T-cell (primary cell): Measurements from ENCODE around the gene PATE2. TPM values are rescaled to one million over a fixed set of nuclear protein-coding genes. Genes with fewer than 3 reads are reported as not detected.

Experiments
- ATAC-seq, 4 experiments: fragments of 200-7000 bp in 3 of 4; fragments of 150-1000 bp in 1 of 4; cut with Tn5 transposase; replicated peaks in 1 of 4; 1 replicate in 3 of 4; 2 replicates in 1 of 4; pipeline ENCODE4 v1.10.0; 2021; ENCODE audit warnings: moderate library complexity in 3 of 4, mild to moderate bottlenecking in 2 of 4, moderate number of reproducible peaks in 1 of 4
- CTCF ChIA-PET, 2 donors: fragments of 300-600 bp; sonication (Branson Sonifier 250); formaldehyde crosslinking; loops; one replicate each; lab custom pipeline; 2022; ENCODE audit warnings: antibody characterized with exemption in 2 of 2; lab: Charles Lee
- POLR2A ChIA-PET, 2 donors: fragments of 300-600 bp; sonication (Branson Sonifier 250); formaldehyde crosslinking; loops; one replicate each; lab custom pipeline; 2022; ENCODE audit warnings: antibody characterized with exemption in 2 of 2; lab: Charles Lee
- DNase-seq, 35 experiments: peaks; one replicate each; pipeline versions ENCODE4 v3.0.0 to v3.0.0-alpha.2; 2013 to 2023
- H3K27ac ChIP-seq: one replicate; pipeline ENCODE4 v1.5.1; 2013; ENCODE audit warnings: low read length
- H3K27me3 ChIP-seq, 2 experiments: replicated peaks in 1 of 2; 1 replicate in 1 of 2; 2 replicates in 1 of 2; pipeline versions ENCODE4 v1.6.1 to v1.7.0; 2013; ENCODE audit warnings: low read length in 1 of 2, mixed read lengths in 1 of 2; ENCODE audit not compliant: control insufficient read depth in 2 of 2, insufficient read depth in 2 of 2; ENCODE audit errors: extremely low read depth in 1 of 2
- H3K36me3 ChIP-seq, 2 donors: 1 replicate in 1 of 2; 2 replicates in 1 of 2; pipeline versions ENCODE4 v1.6.1 to v1.7.0; 2013; ENCODE audit warnings: low read length in 1 of 2; ENCODE audit not compliant: control insufficient read depth in 2 of 2, insufficient read depth in 1 of 2; ENCODE audit errors: extremely low read depth in 1 of 2
- H3K4me1 ChIP-seq, 2 experiments: 1 replicate in 1 of 2; 2 replicates in 1 of 2; pipeline versions ENCODE4 v1.6.1 to v1.7.0; 2013; ENCODE audit warnings: low read length in 2 of 2, mixed read lengths in 1 of 2; ENCODE audit not compliant: insufficient read depth in 2 of 2, control insufficient read depth in 1 of 2; ENCODE audit errors: extremely low read depth in 1 of 2
- H3K4me3 ChIP-seq, 2 donors: 1 replicate in 1 of 2; 2 replicates in 1 of 2; pipeline versions ENCODE4 v1.5.1 to v1.7.0; 2013; ENCODE audit warnings: mild to moderate bottlenecking in 2 of 2, low read length in 1 of 2, moderate library complexity in 1 of 2; ENCODE audit not compliant: control insufficient read depth in 1 of 2; ENCODE audit errors: extremely low read depth in 1 of 2
- H3K9me3 ChIP-seq: 2 replicates; pipeline ENCODE4 v1.7.0; 2013
- H3K27ac Mint-ChIP-seq, 2 donors: one replicate each; pipeline ENCODE4 v1.8.0; 2020 to 2021; ENCODE audit warnings: mild to moderate bottlenecking in 2 of 2, mixed read lengths in 2 of 2
- H3K27me3 Mint-ChIP-seq, 2 donors: one replicate each; pipeline ENCODE4 v1.8.0; 2021 to 2022; ENCODE audit warnings: mixed read lengths in 2 of 2
- H3K36me3 Mint-ChIP-seq: one replicate; pipeline ENCODE4 v1.8.0; 2021; ENCODE audit warnings: mixed read lengths
- H3K4me1 Mint-ChIP-seq, 3 donors: one replicate each; pipeline ENCODE4 v1.8.0; 2020 to 2022; ENCODE audit warnings: mixed read lengths in 3 of 3, mild to moderate bottlenecking in 1 of 3
- H3K4me3 Mint-ChIP-seq, 3 donors: one replicate each; pipeline ENCODE4 v1.8.0; 2020 to 2022; ENCODE audit warnings: mild to moderate bottlenecking in 3 of 3, mixed read lengths in 3 of 3, moderate library complexity in 3 of 3
- H3K9me3 Mint-ChIP-seq, 3 donors: one replicate each; pipeline ENCODE4 v1.8.0; 2020 to 2022; ENCODE audit warnings: mixed read lengths in 3 of 3
- WGBS: methylation state at CpG from one replicate; pipeline ENCODE4 v1.1.5; 2013; ENCODE audit warnings: missing lambda C conversion rate; ENCODE audit not compliant: insufficient coverage; 5-methylcytosine and 5-hydroxymethylcytosine counted together
- total RNA-seq, 35 experiments: library from RNA in 6 of 35; stranded (reverse) in 6 of 35; fragments of 120-200 nt in 1 of 35; gene quantifications; one replicate each; pipeline versions ENCODE4 v1.2.1 to v1.2.4 and lab custom pipeline; 2013 to 2026

PATE2 gene
- total RNA-seq, 5 donors from 2014 or later (not counting 1 experiment from before 2014, with no cell fraction given): not detected

DNA sequence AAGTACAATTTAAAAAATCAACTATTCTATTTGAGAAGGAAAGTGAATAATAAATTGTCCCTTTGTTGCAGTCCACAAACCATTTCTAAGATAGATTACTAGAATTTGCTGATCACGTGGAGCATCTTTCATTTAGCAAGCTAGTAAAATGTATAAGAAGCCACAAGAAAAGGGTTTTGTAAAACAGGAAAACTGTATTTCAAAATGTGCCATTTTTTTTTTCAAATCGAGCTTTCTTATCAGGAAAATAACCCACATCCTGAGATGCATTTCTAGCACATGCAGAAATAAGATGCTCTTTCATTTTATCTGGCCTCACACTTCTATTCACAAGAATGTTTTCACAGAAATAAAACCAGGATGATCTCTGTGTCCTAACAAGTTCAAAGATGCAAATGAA, 6.0 kb upstream of the PATE2 start:
- ATAC-seq (no peak), DNase-seq (no peak)
- Histone ChIP-seq H3K4me1 (no peaks in the 10 kb centered on the region), H3K36me3 (no peaks in the 10 kb centered on the region), H3K9me3 (no peaks in the 10 kb centered on the region), H3K4me3 (no peak overlapping the region), H3K27ac (no peak overlapping the region), H3K27me3 (no peaks in the 10 kb centered on the region)
- CTCF ChIA-PET: no interaction called here
- Mint-ChIP-seq H3K9me3 (peaks cover 0 to 4% (median 0%) of the 10 kb centered on the region in 3 donors), H3K27ac (no peak overlapping the region), H3K36me3 (no peaks in the 10 kb centered on the region), H3K4me1 (no peaks in the 10 kb centered on the region), H3K27me3 (peaks cover 10 to 20% of the 10 kb centered on the region in 2 donors), H3K4me3 (no peak overlapping the region)
- no CpG with 5 or more reads among the region's 2 CpGs for WGBS
- POLR2A ChIA-PET: no interaction called here

DNA sequence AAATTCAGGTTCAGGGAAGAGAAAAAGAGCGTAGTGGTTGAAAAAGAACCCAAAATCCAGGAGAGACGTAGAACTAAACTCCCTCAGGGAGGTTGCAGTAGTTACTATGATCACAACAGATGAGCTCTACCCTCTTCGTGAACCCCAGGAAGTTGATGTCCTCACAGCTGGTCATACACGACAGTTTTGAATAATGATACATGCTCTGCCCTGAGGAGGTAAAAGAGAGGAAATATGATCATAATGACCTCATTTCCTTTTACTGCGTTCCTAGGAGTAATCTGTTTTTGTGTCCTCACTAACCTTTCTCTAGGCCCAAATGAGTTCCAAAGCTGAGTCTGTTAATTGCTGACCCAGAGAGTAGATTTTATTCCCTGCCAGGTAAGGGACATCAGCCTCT, 1.3 kb downstream of the PATE2 start:
- CTCF ChIA-PET: no interaction called here
- H3K4me1 ChIP-seq: no peaks in the 10 kb centered on the region
- DNase-seq: no peak
- Mint-ChIP-seq H3K27ac (no peak overlapping the region), H3K36me3 (no peaks in the 10 kb centered on the region), H3K27me3 (peaks cover 24 to 34% of the 10 kb centered on the region in 2 donors), H3K9me3 (no peaks in the 10 kb centered on the region), H3K4me3 (no peak overlapping the region), H3K4me1 (no peaks in the 10 kb centered on the region)
- no peaks in the 10 kb centered on the region for H3K9me3 ChIP-seq
- H3K27me3 ChIP-seq: peaks cover 0 to 3% of the 10 kb centered on the region in 2 experiments
- POLR2A ChIA-PET: no interaction called here
- ATAC-seq: no peak
- H3K27ac ChIP-seq: no peak overlapping the region
- no peak overlapping the region for H3K4me3 ChIP-seq
- no peaks in the 10 kb centered on the region for H3K36me3 ChIP-seq
- WGBS: no CpG with 5 or more reads among the region's 5 CpGs

DNA sequence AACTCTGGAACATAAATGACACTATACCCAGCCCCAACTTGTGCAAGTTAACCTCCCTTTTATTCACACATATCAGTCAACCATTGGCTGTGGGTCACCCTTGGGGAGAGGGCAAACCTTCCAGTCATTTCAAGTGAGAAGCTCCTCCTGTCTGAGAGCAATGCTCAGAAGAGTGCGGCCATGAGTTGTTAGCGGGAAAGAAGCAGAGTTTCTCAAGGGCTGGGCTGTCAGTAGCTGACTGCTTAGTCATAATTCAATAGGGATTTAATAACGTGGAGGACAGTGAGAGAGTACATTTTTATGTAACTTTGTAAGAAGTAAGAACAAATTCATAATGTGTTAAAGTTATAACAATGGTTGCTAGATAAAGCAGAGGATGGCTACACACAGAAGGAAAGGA, 5.1 kb downstream of the PATE2 start:
- no peaks in the 10 kb centered on the region for H3K36me3 ChIP-seq

DNA sequence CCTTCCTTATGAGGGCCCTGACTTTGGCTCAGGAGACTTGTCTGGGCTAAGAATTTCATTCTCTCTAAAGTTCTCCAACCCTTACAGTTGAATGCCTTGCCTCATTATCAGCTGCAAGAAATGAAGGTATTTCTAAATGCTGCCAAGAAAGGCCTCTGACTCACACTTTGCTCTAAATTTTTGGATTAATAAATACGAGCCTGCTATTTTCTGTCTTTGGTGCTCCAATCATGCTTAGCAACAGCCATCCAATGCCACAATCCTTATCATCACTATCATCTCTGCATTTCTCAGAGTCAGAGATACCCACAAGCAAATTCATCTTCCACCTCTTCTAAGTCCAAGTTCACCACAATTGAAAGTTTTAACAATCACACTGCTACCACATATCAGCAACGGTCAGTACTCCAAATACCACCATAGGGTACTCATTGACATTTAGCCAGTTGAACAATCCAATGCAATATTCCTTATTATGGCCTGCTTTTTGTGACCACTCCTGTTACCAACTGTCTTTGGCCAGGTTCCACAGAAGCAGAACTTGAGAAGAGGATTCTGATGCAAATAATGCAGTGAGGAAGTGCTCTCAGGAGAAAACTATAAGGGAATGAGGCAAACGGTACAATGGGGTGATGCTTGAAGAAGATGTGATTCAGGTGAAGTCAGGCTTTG, 5.7 kb downstream of the PATE2 start:
- 45% methylated on average over 2 of the region's 3 CpGs for WGBS
- CTCF ChIA-PET: no interaction called here
- Histone ChIP-seq H3K27ac (no peak overlapping the region), H3K36me3 (no peaks in the 10 kb centered on the region), H3K9me3 (no peaks in the 10 kb centered on the region), H3K4me1 (no peaks in the 10 kb centered on the region), H3K27me3 (peaks cover 0 to 3% of the 10 kb centered on the region in 2 experiments), H3K4me3 (no peak overlapping the region)
- POLR2A ChIA-PET: no interaction called here
- ATAC-seq (no peak), DNase-seq (no peak)
- peaks cover 0 to 1% (median 0%) of the 10 kb centered on the region in 3 donors for H3K4me1 Mint-ChIP-seq
- no peaks in the 10 kb centered on the region for H3K36me3 Mint-ChIP-seq
- H3K27ac Mint-ChIP-seq: no peak overlapping the region
- H3K9me3 Mint-ChIP-seq: no peaks in the 10 kb centered on the region
- no peak overlapping the region for H3K4me3 Mint-ChIP-seq
- H3K27me3 Mint-ChIP-seq: peaks cover 18 to 28% of the 10 kb centered on the region in 2 donors

More for the DNA sequence above, 5.1 kb downstream of the PATE2 start:
- H3K9me3 Mint-ChIP-seq: no peaks in the 10 kb centered on the region
- no peak overlapping the region for H3K4me3 Mint-ChIP-seq
- H3K4me1 Mint-ChIP-seq: no peaks in the 10 kb centered on the region
- Histone ChIP-seq H3K27ac (no peak overlapping the region), H3K27me3 (peaks cover 0 to 4% of the 10 kb centered on the region in 2 experiments), H3K4me3 (no peak overlapping the region), H3K4me1 (no peaks in the 10 kb centered on the region), H3K9me3 (no peaks in the 10 kb centered on the region)
- H3K36me3 Mint-ChIP-seq: no peaks in the 10 kb centered on the region
- DNase-seq: no peak
- no peak overlapping the region for H3K27ac Mint-ChIP-seq
- peaks cover 19 to 27% of the 10 kb centered on the region in 2 donors for H3K27me3 Mint-ChIP-seq
- ChIA-PET POLR2A (no interaction called here), CTCF (no interaction called here)
- WGBS: no CpG with 5 or more reads among the region's 3 CpGs
- no peak for ATAC-seq

DNA sequence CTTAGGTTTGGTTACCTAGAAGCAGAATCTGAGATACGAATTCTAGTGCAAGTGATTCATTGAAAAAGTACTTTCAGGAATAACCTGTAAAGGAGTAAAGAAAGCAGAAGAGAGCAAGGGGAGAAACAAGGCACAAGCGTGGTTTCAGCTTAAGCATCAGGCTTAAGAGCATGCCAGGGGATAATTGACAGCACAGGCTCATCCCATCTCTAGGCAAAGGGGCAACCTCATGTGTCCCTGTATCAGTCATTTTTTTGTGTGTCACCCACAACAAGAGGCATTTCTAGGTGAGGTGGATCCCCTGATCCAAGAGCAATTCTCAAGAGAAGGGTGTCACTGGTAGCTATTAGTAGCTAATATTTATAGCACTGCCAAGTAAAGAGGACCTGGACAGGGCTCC, 8.0 kb downstream of the PATE2 start:
- Histone ChIP-seq H3K4me3 (no peak overlapping the region), H3K27me3 (peaks cover 0 to 3% of the 10 kb centered on the region in 2 experiments), H3K4me1 (no peaks in the 10 kb centered on the region), H3K36me3 (no peaks in the 10 kb centered on the region), H3K9me3 (no peaks in the 10 kb centered on the region), H3K27ac (no peak overlapping the region)
- CTCF ChIA-PET: no interaction called here
- ATAC-seq (no peak), DNase-seq (no peak)
- peaks cover 0 to 3% (median 0%) of the 10 kb centered on the region in 3 donors for H3K4me1 Mint-ChIP-seq
- WGBS: 52% methylated on average over 2 of the region's 2 CpGs
- H3K36me3 Mint-ChIP-seq: no peaks in the 10 kb centered on the region
- no peaks in the 10 kb centered on the region for H3K9me3 Mint-ChIP-seq
- peaks cover 17 to 27% of the 10 kb centered on the region in 2 donors for H3K27me3 Mint-ChIP-seq
- POLR2A ChIA-PET: no interaction called here
- no peak overlapping the region for H3K4me3 Mint-ChIP-seq
- no peak overlapping the region for H3K27ac Mint-ChIP-seq

DNA sequence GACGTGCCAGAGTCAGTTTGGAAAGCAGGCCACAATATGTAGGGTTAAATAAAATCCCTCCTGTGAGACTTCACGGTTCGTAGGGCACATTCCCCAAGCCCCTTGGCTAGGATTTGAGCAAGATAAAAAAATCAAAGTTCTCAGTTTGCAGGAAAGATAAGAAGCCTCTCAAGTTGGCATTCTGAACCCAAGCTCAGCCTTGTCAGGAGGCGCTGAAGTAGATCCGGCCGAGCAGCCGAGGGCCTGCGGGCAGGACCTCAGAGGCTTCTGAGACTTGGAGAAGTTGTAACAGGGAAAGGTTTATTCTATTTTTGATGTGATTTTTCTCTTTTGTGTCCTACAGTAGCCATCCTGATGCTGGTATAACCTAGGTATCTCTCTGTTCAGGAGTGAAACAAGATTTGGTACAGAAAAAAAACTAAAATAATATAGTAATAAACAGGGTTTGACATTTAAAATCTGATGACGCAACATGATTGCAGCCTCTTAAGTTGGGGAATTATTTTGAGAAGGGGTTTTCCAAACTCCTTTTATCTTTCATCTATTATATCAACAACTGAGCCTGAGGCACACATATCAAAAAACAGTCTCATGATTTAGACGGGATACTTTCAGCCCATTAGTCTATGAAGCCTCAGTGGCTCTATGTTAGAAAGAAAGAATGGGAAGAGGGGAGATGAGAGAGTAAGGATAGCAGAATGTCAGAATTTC, 10.1 kb downstream of the PATE2 start:
- H3K27ac ChIP-seq: no peak overlapping the region
- DNase-seq (no peak), ATAC-seq (no peak)
- no peaks in the 10 kb centered on the region for H3K9me3 ChIP-seq
- Mint-ChIP-seq H3K4me3 (no peak overlapping the region), H3K36me3 (no peaks in the 10 kb centered on the region), H3K4me1 (peaks cover 0 to 3% (median 0%) of the 10 kb centered on the region in 3 donors), H3K27me3 (peaks cover 24 to 27% of the 10 kb centered on the region in 2 donors), H3K27ac (no peak overlapping the region), H3K9me3 (no peaks in the 10 kb centered on the region)
- H3K4me1 ChIP-seq: no peaks in the 10 kb centered on the region
- peaks cover 0 to 10% of the 10 kb centered on the region in 2 experiments for H3K27me3 ChIP-seq
- CTCF ChIA-PET: no interaction called here
- WGBS: 54% methylated on average over 7 of the region's 10 CpGs
- H3K36me3 ChIP-seq: no peaks in the 10 kb centered on the region
- POLR2A ChIA-PET: no interaction called here
- H3K4me3 ChIP-seq: no peak overlapping the region
